ENCODE data around the gene KIF2B.
"Not testable (repeated sequence)": the region's sequence is repeated elsewhere in the genome, so short reads cannot be mapped to it uniquely, and the experiment has no call there.

The KIF2B gene

GRCh38 chr17:53837131-53837530 lies 14.4 kb downstream of the KIF2B start:
- no peaks in the 10 kb centered on the region for H3K9me3 Mint-ChIP-seq
- no peaks in the 10 kb centered on the region for H3K27me3 Mint-ChIP-seq
- no peaks in the 10 kb centered on the region for H3K36me3 Mint-ChIP-seq
- H3K4me1 Mint-ChIP-seq = no peaks in the 10 kb centered on the region
- H3K4me3 Mint-ChIP-seq = no peak overlapping the region
- H3K27ac Mint-ChIP-seq = no peak overlapping the region
- no peak for ATAC-seq

GRCh38 chr17:53844491-53845107 lies 21.9 kb downstream of the KIF2B start:
- H3K9me3 Mint-ChIP-seq = peaks cover 6% of the 10 kb centered on the region
- H3K36me3 Mint-ChIP-seq = no peaks in the 10 kb centered on the region
- no peak for ATAC-seq
- no peak overlapping the region for H3K27ac Mint-ChIP-seq
- no peak overlapping the region for H3K4me3 Mint-ChIP-seq
- no peaks in the 10 kb centered on the region for H3K27me3 Mint-ChIP-seq
- no peaks in the 10 kb centered on the region for H3K4me1 Mint-ChIP-seq

- ATAC-seq, H3K4me1 Mint-ChIP-seq, H3K27me3 Mint-ChIP-seq: not testable (repeated sequence)
These were observed 48.4 kb downstream of the KIF2B start for GRCh38 chr17:53871128-53871527.

More at GRCh38 chr17:53871128-53871527, 48.4 kb downstream of the KIF2B start:
- peaks cover 10% of the 10 kb centered on the region for H3K9me3 Mint-ChIP-seq
- not testable (repeated sequence) for H3K4me3 Mint-ChIP-seq, H3K27ac Mint-ChIP-seq, H3K36me3 Mint-ChIP-seq

Data from stimulated activated memory B cell treated with anti-CD40 and anti-IgM and Interleukin-4, amounts not matched to agents 10 μg/mL and 1 μg/mL and 100 μg/mL, for 72 hours (primary cell).